GM21723 (cell line): ENCODE measurements around the gene GZMM.
"Not testable (repeated sequence)": the region's sequence is repeated elsewhere in the genome, so short reads cannot be mapped to it uniquely, and the experiment has no call there.

Source experiments
- ATAC-seq: cut with Tn5 transposase; IDR thresholded peaks from one replicate; pipeline ENCODE4 v1.9.1; 2021; ENCODE audit warnings: mild to moderate bottlenecking, moderate library complexity; ENCODE audit not compliant: unreplicated experiment

The GZMM gene

GRCh38 chr19:580274-580835 is 36.5 kb downstream of the GZMM start:
- ATAC-seq = no peak

GRCh38 chr19:581399-582111 is 37.7 kb downstream of the GZMM start:
- ATAC-seq = no peak

- ATAC-seq = no peak
Measured at GRCh38 chr19:582497-583197, 38.8 kb downstream of the GZMM start.

GRCh38 chr19:583198-583967 is 39.5 kb downstream of the GZMM start:
- no peak for ATAC-seq

- no peak for ATAC-seq
Measured at GRCh38 chr19:583968-584239, 40.1 kb downstream of the GZMM start.

GRCh38 chr19:584240-585001 is 40.6 kb downstream of the GZMM start:
- no peak for ATAC-seq

- not testable (repeated sequence) for ATAC-seq
Measured at GRCh38 chr19:585146-585545, 41.3 kb downstream of the GZMM start.

GRCh38 chr19:585551-586110 is 41.8 kb downstream of the GZMM start:
- no peak for ATAC-seq

- ATAC-seq = no peak
Measured at GRCh38 chr19:588093-588740, 44.4 kb downstream of the GZMM start.

GRCh38 chr19:588741-589692 is 45.2 kb downstream of the GZMM start:
- ATAC-seq = no peak

- no peak for ATAC-seq
Measured at GRCh38 chr19:589693-590395, 46.0 kb downstream of the GZMM start, which contains the start of gene HCN2. Gene HCN2 (plus strand): TSS chr19:589881. CDS start chr19:589946, 65 bp downstream.

- no peak for ATAC-seq
Measured at GRCh38 chr19:590396-590745, 46.5 kb downstream of the GZMM start.

GRCh38 chr19:590750-591098 is 46.9 kb downstream of the GZMM start:
- no peak for ATAC-seq

GRCh38 chr19:591099-591958 is 47.5 kb downstream of the GZMM start:
- ATAC-seq = no peak

- no peak for ATAC-seq
Measured at GRCh38 chr19:592101-592500, 48.2 kb downstream of the GZMM start.

GRCh38 chr19:593055-593454 is 49.2 kb downstream of the GZMM start:
- no peak for ATAC-seq

GRCh38 chr19:593505-593904 is 49.7 kb downstream of the GZMM start:
- ATAC-seq = no peak
